NCI-H1694 (cell line): ENCODE results near the gene GSG1L.

Experiments
- DNase-seq: peaks from one replicate; lab custom pipeline; 2025; lab: John Stamatoyannopoulos, UW

GSG1L gene

DNA sequence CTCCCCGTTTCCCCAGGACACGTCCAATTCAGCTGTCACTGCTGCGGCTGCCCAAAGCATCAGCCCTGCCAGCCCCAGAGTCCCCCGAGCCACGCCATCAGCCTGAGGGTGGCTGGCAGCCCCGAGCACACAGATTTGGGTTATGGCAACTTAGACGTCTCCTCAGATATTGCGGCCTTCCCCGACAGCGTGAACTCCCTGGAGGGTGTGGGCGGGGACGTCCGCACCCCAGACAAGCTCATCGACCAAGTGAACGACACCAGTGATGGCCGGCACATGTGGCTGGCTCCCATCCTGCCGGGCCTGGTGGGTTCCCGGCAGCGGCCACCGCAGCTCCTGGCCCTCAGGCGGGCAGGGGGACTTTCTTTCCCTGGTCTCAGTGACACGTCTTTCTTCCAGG lies 288.7 kb downstream of the GSG1L start:
- no peak for DNase-seq

DNA sequence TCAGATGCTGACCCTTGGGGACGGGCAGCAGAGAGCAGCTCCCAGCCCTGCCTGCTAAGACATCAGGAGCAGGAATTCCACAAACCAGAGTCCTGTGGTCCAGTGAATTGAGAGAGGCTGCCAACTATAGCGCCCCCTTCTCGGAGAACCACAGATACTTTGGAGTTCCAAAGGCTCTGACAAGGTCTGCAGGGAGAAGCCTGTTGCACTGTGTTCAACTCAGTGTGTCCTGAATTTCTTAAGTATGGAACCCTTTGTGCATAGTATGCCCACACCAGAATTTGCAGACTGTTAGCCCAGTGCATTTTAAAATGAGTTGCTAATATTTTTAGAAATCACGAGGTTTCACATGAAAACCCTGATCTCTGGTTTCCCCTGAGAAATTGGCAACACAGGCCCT lies 290.2 kb downstream of the GSG1L start:
- no peak for DNase-seq

DNA sequence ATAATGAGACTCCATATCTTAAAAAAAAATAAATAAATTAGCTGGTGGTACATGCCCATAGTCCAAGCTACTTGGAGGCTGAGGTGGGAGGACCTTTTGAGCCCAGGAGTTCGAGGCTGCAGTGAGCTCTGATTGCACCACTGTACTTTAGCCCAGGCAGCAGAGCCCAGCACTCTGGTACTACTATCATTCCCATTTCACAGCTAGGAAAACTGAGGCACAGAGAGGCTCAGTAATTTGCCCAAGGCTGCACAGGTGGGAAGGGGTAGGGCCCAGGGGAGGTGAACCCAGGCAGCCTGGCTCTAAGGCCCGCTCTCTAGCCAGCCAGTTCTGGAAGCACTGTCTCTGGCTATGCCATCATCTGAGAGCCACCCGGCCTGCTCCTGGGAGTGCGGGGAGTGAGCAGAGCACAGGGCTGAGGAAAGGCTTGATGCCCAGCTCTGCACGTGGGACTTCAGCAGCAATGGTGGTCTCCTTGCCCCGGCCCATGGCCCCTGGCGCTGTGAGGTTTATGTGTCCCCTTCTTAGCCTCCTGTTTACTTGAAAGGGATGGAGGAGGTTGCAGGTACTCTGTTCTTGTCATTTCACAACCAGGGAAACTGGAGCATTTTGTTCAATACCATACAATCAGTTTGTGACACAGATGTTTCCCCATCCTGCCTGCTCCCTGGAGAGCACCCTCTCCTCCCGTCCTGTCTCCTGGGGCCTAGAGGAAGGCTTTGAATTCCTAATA lies 291.3 kb downstream of the GSG1L start:
- peak; percentile 33 for DNase-seq

DNA sequence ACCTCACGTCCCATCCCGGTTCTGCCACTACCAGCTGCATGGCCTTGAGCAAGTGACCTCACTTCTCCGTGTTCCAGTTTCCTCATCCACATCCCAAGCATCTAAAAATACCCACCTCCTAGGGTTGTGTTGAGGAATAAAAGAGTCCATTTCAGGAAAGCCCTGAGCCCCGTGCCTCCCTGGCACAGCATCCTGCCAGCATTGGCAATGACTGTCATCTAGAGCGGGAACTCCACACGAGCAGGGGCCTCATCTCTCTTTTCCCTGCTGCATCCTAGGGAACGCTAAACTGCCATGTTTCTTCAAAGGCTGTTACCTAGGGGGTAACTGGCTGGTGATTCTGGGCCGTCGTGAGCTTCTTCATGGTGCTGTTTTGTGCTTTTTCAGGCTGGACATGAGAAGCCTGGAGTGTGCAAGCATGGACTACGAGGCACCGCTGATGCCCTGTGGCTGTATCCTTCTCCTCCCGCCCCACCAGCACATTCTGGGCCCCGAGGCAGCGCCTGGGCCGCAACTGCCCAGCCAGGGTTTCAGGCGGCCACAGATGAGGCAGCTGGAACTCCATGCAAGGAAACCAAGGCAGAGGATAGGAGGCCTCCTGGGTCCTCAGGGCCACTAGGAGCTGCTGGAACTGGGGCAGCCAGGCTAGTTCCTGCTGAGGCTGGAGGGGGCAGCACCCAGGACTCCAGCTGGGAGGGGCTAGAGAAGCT lies 292.2 kb downstream of the GSG1L start:
- DNase-seq, result no peak

DNA sequence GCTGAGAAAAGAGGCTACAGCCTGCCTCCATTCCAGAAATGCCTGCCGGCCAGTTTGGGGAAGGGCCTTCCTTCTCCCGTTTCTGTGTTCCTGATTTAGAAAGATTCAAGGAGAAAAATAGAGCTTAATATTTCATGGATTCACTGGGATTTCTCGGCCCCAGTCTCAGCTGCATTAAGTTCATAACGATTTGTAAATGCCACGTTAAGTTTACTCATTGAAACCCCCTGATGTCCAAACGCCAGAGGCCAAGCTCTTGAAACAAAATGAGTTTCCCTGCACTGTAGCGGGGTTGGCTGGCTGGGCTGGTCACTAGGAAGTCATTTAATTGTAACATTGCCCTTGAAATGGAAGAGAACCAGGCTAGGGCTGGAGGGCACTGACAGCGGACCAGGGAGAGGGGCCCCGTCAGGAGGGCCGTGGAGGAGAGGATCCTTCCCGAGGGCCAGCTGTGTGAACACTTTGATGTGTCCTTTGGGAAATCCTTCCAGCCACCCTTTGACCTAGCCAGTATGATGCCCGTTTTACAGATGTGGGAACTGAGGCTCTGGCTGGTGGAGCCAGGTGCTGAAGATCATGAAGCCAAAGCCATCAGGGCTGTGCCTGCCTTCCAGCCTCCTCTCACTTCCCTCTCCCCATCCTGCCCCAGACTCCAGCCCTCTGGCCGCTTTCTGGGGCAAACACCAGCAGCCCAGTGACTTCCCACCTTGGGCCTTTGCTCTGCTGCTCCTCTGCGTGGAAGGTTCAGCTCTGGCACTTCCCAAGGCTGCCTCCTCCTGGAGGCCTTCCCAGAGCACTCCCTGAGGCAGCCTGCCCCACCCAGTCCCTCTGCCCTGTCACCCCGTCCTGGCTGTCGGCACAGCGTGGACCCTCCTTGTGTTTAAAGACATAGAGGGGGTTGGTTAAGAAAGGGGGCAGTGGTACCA lies 293.0 kb downstream of the GSG1L start:
- DNase-seq, result no peak

DNA sequence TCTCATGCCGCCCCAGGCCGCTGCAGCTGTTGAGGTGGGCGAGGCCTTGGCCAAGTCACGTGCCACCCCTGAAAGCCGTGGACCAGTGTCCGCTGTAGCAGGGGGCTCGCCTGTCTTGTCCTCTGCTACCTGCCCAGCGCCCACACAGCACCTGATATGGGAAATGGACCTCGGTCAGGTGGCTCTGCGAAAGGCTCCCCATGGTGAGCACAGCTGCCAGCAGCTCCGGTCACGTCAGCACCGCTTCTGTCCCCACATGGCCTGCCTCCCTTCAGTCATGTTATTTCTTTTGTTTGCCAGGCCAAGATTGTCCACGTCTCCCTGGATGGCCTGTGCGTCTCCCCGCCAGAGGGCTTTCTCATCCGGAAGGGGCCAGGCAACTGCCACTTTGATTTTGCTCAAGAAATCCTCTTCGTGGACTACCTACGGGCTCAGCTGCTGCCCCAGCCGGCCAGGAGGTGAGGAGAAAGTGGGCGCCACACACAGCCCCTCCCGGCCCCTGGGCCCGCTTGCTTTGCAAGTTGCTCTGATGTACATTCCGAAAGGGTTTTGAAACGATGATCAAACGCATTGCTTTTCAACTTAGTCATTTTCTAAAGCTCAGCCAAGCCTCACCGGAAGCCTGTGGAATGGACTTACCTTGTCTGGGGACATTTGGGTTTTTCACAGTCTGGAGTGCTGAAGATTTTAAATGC lies 293.8 kb downstream of the GSG1L start:
- no peak for DNase-seq

DNA sequence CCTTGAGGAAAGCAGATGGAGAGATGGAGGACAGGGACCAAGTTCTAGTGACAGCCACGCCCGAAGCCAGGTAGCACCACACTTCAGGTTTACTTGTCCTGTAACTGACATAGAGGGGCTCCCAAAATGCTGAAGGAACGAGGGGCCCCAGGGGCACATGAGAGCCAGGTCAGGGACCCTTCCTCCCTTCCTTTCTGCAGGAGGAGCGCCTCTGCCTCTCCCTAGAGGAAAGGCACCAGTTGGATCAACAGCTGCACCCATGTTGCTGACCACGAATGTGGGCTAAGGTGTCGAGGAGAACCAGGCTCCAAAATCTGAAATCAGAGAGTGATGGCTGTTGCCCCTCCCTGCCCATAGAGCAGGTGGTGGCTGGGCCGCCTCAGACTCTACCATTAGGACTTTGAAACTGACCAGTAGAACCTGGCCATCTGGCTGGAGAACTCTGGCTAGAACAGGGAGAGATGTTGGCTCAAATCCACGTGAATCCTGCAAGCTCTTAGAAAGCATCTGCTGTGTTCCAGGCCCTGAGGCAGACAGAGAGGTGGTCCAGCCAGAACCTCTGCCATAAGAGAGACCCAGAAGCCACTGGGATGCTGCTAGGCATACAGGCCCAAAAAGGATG lies 294.8 kb downstream of the GSG1L start:
- DNase-seq, result peak; percentile 12

DNA sequence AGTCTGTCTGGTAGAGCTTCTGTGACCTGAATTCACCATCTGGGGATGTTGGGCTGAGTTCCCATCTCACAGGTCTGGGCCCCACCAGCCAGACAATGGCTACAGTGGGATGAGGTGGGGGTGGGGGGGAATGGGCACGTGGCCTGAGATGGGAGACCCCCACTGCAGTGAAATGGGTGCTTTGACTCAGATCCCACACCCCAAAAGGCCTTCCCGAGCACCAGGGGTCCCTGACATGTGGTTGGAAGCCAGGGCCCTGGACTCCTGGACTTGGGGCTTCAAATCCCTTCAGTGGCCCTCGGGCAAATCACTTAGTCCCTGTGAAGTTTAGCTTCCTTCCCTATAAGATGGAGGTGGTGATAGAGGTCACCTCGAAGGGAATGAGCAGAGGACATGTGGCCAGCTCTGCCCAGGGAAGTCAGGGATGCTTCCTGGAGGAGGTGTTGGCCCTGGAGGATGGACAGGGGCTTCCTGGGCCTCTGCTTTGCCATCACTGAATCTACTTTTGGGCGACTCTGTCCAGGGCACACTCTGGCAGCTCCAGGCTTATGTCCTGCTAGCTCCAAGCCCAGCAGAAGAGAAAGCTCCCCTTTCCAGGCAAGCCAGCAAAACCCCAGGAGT lies 295.4 kb downstream of the GSG1L start:
- DNase-seq, result peak; percentile 11

DNA sequence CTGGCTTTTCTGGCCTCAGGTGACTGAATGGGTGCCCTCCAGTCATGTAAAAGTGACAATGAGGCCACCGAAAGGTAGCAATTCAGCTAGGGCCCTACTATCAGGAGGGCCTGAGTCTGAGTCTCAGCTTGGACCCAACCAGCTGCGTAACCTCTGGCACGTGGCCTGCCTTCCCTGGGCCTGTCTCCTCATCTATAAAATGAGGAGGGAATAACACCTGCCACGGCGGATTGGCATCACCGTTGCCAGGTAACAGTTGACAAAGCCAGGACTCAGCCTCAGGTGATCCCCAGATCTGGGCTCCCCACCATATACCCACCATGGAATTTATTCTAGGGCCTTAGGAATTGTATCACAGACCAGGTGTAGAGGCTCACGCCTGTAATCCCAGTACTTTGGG lies 296.4 kb downstream of the GSG1L start:
- no peak for DNase-seq

DNA sequence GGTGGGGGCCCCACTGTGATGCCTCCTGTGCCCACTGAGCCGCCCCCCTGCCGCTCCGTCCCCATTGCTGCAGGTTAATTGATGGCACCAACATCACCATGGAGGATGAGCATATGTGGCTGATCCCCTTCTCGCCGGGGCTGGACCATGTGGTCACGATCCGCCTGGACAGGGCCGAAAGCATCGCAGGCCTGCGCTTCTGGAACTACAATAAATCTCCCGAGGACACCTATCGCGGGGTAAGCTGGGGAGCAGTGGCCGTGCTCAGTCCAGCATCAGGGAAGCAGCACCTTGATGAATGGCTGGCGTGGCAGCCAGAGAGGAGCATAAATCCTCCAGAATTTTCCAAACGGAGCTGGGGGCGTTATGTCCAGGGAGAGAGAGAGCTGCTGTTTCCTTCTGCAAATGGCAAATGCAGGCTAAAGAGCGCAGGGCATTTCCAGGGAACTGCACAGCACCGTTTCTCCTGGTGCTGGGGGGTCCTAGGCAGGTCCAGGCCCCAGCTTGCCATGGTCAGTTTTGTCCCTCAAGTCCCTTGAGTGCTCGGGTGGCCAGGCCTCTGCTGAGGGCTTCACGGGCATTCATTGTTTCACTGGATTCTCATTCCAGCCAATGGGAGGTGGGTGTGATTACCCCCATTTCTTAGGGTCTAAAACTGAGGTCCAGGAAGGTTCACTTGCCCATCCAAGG lies 297.1 kb downstream of the GSG1L start:
- no peak for DNase-seq

DNA sequence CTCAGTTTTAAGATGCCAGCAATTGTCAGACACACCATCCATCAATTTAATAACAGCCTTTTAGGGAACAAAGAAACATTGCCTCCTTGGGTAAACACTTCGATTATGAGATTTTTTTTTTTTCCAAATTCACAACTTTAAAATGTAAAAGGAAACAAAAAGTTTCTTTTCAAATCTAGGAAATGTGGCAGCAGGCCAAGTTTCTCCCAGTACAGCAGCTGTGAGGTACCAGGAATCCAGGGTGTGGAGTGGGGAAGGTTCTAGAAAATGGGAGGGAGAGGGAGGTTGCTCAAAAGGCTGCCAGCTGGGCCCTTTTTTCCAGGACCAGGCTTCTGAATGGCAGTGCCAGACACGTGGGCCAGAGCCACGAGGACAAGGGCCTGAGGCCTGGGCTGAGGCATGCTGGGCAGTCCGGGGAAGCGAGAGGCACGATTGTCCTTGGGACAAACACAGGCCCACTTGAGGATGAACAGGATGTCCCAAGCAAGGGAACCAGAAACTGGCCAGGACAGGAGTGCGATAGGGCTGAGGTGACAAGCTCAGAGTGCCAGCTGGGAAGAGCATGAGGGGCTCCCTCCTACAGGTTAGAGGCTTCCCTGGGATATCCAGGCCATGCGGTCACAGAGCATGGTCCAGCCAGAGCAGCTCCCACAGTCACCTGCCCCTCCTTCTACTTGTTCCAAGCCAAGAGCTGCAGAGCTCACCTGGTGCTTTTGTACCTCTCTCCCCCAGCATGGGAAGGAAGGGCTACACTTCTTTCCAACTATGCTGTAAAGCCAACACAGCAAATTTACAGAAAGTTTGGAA lies 298.4 kb downstream of the GSG1L start:
- no peak for DNase-seq

DNA sequence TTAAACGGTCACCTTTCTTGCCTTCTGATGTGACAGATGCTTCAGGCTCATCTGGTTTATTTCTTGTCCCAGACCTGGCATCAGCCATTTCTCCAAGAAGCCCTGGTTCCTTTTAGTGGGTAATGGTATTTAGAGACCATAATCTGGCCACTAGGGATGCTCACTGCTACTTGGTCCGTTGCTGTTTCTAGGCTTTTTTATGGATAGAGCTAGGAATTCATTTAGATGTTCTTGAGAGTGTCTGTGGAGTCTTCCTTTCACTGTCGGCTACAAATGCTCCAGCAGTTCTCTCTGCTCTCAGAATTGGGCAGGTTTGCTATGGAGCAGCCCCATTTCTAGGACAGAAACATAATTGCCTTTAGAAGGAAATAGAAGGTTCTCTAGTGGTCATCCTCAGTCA lies 299.1 kb downstream of the GSG1L start:
- no peak for DNase-seq

DNA sequence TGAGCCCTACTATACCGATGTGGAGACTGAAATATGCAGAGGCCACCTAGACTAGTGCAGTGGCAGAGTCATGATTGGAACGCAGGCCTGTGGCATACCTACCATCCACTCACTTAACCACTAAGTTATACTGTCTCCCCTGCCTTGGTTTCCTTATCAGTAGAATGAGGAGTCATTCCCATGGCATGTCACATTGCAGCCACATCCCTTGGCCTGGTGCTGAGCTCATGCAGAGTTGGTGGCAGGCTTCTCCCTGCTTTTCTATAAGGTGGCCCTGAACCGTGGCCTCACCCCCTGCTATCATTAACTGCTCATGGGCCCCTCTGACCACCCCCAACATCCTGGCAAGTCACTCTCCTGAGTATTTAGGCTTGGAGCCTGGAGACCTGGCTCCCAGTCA lies 301.1 kb downstream of the GSG1L start:
- no peak for DNase-seq

DNA sequence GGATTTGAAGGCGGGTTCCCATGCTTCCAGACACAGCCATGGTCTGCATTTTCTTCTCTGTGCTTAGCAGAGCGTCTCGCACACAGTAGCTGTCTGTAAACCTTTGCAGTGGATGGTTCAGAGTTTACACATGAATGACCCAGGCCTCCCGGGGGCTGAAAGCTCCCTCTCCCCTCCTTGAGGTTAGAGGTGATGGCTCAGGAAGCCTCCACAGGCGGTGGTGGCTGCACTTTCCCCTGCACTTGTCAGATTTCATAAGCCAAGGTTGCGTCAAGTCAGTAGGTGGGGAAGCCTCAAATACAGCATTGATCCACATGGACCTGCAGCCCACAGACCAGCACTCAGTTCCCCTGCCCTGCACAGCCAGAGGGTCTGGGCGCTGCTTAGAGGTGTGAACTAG lies 301.7 kb downstream of the GSG1L start:
- no peak for DNase-seq

DNA sequence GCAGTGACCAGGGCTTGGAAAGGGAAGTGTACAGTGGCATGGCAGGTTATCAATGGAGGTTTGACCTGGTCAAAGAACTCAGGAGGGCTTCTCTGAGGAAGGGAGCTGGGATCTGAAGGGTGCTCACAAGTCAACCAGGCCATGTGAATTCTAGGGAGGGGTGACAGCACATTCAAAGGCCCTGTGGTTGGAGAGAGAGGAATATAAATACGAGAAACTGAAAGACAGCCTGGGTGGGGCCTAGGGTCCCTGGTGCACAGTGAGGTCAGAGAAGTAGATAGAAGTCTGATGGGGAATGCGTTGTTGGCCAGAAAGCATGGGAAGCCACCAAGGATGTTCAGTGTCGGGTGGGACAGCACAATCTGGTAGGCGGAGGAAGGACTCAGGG lies 302.7 kb downstream of the GSG1L start:
- DNase-seq, result no peak

DNA sequence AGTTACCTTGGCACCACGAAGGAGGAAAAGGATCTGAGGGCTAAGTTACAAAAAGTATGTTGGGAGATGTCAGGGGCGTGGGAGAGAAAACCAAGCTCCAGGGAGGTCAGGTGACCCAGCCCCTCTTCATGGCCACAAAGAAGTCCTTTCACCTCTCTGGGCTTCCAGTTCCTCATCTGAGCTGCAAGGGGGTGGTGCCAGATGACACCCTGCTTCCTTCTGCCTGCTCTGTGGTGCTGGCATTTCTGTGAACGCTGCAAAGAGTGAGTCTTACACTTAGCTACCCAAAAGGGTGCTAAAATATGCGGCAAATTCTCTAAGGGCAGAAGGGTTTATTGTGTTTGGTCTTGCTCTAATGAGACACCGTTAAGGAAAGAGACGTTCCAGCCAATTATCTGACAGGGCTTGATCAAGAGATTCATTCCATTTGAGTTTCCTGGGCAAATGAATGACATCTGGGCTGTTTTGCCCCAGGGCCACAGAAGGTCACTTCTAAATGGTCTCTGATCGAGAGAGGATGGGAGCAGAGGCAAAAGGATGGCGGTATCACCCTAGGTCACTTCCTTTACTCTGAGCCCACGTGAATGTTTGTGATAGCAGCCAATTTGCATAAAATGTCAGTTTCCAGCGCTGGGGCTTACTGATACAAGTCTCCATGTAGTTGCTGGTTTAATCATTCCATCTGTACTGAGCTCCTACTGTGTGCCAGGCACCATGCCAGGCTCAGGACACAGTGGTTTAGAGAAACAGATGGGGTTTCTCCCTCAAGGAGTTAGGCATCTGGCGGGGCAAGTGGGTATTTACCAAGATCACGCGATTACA lies 303.3 kb downstream of the GSG1L start:
- DNase-seq, result no peak

DNA sequence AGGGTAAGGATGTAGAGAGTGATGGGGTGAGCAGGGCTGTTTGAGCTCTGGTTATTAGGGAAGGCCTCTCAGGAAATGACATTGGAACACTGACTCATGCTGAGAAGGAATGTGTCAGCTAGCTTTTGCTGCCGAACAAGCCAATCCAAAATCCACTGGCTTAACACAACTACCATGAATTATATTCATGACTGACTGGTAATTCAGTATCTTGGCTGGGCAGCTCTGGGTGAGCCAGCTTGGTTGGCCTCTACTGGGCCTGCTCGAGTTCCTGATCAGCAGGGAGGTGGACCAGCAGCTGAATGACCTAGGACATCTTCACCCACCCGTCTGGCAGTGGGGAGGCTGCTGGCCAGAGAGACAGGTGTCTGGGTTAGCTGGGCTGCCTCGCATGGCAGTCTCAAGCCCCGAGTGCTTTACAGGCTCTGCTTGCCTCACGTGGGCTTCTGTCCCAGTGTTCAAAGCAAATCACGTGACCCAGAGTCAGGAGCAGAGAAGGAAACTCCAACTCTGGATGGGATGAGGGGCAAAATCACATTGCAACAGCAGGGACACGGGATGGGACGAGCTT lies 304.1 kb downstream of the GSG1L start:
- no peak for DNase-seq

DNA sequence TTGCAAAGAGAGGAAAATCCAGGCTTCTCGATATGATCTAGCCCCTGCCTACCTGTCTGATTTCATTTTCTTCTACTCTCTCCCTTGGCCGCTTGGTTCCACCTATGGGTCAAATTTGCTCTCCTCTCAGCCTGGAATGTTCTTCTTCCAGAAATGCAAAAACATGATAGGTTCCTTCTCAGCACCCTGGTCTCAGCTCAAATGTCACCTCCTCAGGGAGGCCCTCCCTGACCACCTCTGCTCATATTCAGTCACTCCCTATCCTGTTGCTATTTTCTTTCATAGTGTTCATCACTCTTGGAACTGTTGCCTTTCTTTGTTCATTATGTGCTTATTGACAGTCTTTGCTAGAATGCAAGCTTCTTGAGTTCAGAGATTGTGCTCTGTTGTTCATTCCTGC lies 305.0 kb downstream of the GSG1L start:
- no peak for DNase-seq
